Uterus (tissue), 4 donors: ENCODE measurements around the gene SPRYD4. TPM values are rescaled to one million over a fixed set of nuclear protein-coding genes. Genes with fewer than 3 reads are reported as not detected.

Experiments
- DNase-seq, 2 donors: peaks; one replicate each; pipeline ENCODE4 v3.0.0-alpha.2; 2019 to 2020
- H3K27ac ChIP-seq, 2 donors: fragments of 200-600 bp; sonication (generic); 1 replicate in 1 of 2; 2 replicates in 1 of 2; pipeline ENCODE4 v1.5.1; 2016 to 2018
- H3K27me3 ChIP-seq, 2 donors: fragments of 200-600 bp; sonication (generic); one replicate each; pipeline ENCODE4 v1.5.1; 2018 to 2019; ENCODE audit warnings: control low read depth in 1 of 2
- H3K36me3 ChIP-seq, 2 donors: fragments of 200-600 bp; sonication (generic); one replicate each; pipeline ENCODE4 v1.5.1; 2019; ENCODE audit warnings: control low read depth in 1 of 2
- H3K4me1 ChIP-seq, 2 donors: fragments of 200-600 bp; sonication (generic); one replicate each; pipeline ENCODE4 v1.5.1; 2018 to 2019; ENCODE audit warnings: control low read depth in 1 of 2
- H3K4me3 ChIP-seq, 2 donors: fragments of 200-600 bp; sonication (generic); 1 replicate in 1 of 2; 2 replicates in 1 of 2; pipeline ENCODE4 v1.5.1; 2018 to 2019; ENCODE audit warnings: mild to moderate bottlenecking in 1 of 2
- H3K9me3 ChIP-seq, 2 donors: fragments of 200-600 bp; sonication (generic); one replicate each; pipeline ENCODE4 v1.5.1; 2019; ENCODE audit warnings: control low read depth in 1 of 2
- POLR2A ChIP-seq, 2 donors: fragments of 450-650 bp; IDR thresholded peaks; one replicate each; pipeline ENCODE4 v1.6.1; 2016; ENCODE audit warnings: antibody characterized with exemption in 2 of 2, mild to moderate bottlenecking in 1 of 2, moderate library complexity in 1 of 2
- intact Hi-C: fragments of 100-400 bp; cut with DNase I; formaldehyde crosslinking; loops from one replicate; pipeline ENCODE4 v1.15.1; 2023; ENCODE audit warnings: low total_unique reads
- total RNA-seq, 4 donors: library from RNA; depleted of rRNA in 3 of 4; stranded (reverse); fragments of >200 nt in 3 of 4; gene quantifications; one replicate each; pipeline versions ENCODE4 v1.1.0 to v1.2.4, GENCODE V29; 2014 to 2023
- TF ChIP-seq, protein P1 (sequence below), 4 experiments: fragments of 200-600 bp in 2 of 4; fragments of 450-650 bp in 2 of 4; sonication (generic) in 2 of 4; IDR thresholded peaks; one replicate each; pipeline ENCODE4 v1.5.1; 2016 to 2019; ENCODE audit warnings: antibody characterized with exemption in 4 of 4, mild to moderate bottlenecking in 2 of 4, moderate library complexity in 1 of 4
- donor health status: DM: yes; HTN: yes; CAD: no.

SPRYD4 gene
- total RNA-seq, 4 donors from 2014 or later, result 2.4 to 4.4 (median 3.0) TPM

DNA sequence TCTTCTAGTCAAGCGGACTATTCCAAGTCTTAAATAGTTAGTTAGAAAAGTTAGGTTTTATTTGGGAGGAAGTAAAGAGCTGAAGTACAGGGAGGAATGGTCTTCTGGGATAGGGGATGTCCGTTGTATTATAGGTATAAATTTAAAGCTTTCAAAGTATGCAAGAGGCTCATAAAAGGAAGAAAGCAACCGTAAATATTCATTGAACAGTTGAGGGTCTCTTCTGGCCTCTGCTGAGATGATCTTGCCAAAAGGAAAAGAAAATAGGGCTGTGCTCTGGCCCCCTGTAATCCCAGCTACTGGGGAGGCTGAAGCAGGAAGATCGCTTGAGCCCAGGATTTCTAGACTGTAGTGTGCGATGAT, 18.8 kb upstream of the SPRYD4 start:
- TF ChIP-seq POLR2A (IDR thresholded peaks at IDR 0.05), result no peak
- TF ChIP-seq, protein P1, sequence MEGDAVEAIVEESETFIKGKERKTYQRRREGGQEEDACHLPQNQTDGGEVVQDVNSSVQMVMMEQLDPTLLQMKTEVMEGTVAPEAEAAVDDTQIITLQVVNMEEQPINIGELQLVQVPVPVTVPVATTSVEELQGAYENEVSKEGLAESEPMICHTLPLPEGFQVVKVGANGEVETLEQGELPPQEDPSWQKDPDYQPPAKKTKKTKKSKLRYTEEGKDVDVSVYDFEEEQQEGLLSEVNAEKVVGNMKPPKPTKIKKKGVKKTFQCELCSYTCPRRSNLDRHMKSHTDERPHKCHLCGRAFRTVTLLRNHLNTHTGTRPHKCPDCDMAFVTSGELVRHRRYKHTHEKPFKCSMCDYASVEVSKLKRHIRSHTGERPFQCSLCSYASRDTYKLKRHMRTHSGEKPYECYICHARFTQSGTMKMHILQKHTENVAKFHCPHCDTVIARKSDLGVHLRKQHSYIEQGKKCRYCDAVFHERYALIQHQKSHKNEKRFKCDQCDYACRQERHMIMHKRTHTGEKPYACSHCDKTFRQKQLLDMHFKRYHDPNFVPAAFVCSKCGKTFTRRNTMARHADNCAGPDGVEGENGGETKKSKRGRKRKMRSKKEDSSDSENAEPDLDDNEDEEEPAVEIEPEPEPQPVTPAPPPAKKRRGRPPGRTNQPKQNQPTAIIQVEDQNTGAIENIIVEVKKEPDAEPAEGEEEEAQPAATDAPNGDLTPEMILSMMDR (IDR thresholded peaks at IDR 0.05), result no peak
- H3K36me3 ChIP-seq, result no peaks in the 10 kb centered on the region
- H3K27ac ChIP-seq, result peak overlapping the region; percentile 92
- H3K4me1 ChIP-seq, result no peaks in the 10 kb centered on the region
- no peaks in the 10 kb centered on the region for H3K27me3 ChIP-seq
- no peaks in the 10 kb centered on the region for H3K9me3 ChIP-seq
- intact Hi-C loops, result no loop called here
- DNase-seq, result no peak
- H3K4me3 ChIP-seq, result peak overlapping the region; percentile 57 to 76

DNA sequence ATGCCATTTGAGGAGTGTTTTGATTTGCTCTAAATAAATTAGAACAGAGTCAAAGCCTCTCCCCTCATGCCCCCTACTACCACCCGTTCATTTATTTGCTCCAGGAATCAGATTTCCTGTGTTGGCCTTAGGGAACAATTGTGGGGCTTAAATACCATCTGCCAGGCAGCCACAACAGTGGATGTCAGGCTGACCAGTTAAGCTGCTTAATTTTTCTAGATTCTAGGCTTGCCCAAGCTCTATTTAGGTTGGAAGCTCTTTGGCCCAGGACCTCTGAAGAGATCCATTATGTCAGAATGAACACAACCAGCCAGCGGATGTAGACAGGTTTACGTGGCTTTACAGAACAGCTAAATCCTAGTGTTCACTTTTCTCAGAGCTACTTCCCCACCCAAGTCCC, 18.1 kb upstream of the SPRYD4 start:
- H3K9me3 ChIP-seq, result no peaks in the 10 kb centered on the region
- intact Hi-C loops, result no loop called here
- H3K36me3 ChIP-seq, result no peaks in the 10 kb centered on the region
- H3K4me3 ChIP-seq, result no peak overlapping the region
- no peak for DNase-seq
- H3K4me1 ChIP-seq, result no peaks in the 10 kb centered on the region
- no peak for TF ChIP-seq POLR2A (IDR thresholded peaks at IDR 0.05)
- TF ChIP-seq, protein P1 (IDR thresholded peaks at IDR 0.05), result no peak
- H3K27ac ChIP-seq, result no peak overlapping the region
- no peaks in the 10 kb centered on the region for H3K27me3 ChIP-seq

DNA sequence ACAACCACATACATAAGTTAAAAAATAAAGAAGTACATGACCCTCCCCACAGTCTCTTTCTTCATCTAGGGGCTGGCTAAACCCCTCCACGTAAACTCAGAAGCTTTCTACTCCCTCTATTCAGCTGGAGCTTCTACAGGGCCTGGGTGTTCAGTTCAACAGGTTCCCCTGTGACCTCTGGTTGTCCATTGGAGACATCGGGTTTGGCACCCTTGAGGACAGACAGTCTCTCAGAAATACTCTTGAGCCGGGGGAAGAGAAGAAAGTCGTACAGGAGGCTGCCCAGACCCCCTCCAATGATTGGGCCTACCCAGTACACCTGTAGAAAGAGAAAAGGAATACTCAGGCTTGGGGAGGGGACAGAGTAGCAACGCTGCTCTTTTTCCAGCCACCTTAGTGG, 17.2 kb upstream of the SPRYD4 start:
- H3K4me3 ChIP-seq, result no peak overlapping the region
- intact Hi-C loops, result no loop called here
- no peak for DNase-seq
- no peaks in the 10 kb centered on the region for H3K36me3 ChIP-seq
- no peak overlapping the region for H3K27ac ChIP-seq
- TF ChIP-seq, protein P1 (IDR thresholded peaks at IDR 0.05), result no peak
- TF ChIP-seq POLR2A (IDR thresholded peaks at IDR 0.05), result no peak
- H3K27me3 ChIP-seq, result no peaks in the 10 kb centered on the region
- no peaks in the 10 kb centered on the region for H3K9me3 ChIP-seq
- H3K4me1 ChIP-seq, result no peaks in the 10 kb centered on the region

DNA sequence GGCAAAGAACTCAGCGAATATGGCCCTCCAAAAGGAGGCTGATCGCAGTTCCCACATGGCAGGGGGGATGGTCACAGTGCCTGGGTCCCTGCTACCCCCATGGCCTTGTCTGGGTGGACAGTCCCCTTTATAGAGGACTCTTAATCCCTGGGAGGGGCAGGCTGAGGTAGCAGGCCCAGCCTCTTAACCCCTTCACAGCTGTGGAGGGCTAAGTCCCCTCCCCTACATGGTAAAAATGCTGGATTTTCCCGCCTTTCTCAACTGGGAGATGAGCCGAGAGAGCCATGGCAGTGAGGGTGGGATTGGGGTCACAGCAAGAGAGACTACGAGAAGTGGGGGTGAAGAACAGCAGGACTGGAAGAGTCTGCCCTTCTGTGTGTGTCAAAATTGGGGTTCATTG, 13.8 kb upstream of the SPRYD4 start, which contains the start of gene MIP:
Gene MIP, minus strand, starts transcription at position 101 of the 400 bp plus-strand sequence. Its CDS starts 44 bp downstream, at position 57.
- no peaks in the 10 kb centered on the region for H3K27me3 ChIP-seq
- no peaks in the 10 kb centered on the region for H3K4me1 ChIP-seq
- no peaks in the 10 kb centered on the region for H3K36me3 ChIP-seq
- H3K27ac ChIP-seq, result no peak within 1 kb of the TSS
- TF ChIP-seq POLR2A (IDR thresholded peaks at IDR 0.05), result no peak
- TF ChIP-seq, protein P1 (IDR thresholded peaks at IDR 0.05), result no peak
- no peak within 1 kb of the TSS for H3K4me3 ChIP-seq
- intact Hi-C loops, result no loop called here
- DNase-seq, result no peak
- no peaks in the 10 kb centered on the region for H3K9me3 ChIP-seq

DNA sequence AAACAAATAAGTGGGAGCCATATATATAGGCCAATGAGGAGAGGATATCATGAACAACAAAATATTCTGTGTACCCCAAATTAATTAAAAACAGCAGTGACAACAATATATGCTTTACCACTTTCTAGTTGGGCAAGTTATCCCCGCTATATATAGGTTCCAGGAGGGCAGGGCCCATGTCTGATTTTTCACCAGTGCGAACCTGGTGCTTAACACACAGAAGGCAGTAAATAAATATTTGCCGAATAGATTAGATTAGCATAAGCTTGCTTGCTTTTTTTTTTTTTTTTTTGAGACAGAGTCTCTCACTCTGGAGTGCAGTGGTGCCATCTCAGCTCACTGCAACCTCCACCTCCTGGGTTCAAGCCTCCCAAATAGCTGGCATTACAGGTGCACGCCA, 10.6 kb upstream of the SPRYD4 start:
- TF ChIP-seq, protein P1 (IDR thresholded peaks at IDR 0.05), result no peak
- no peak for TF ChIP-seq POLR2A (IDR thresholded peaks at IDR 0.05)
- intact Hi-C loops, result no loop called here

More for the DNA sequence above, 10.6 kb upstream of the SPRYD4 start:
- no peak overlapping the region for H3K4me3 ChIP-seq
- no peaks in the 10 kb centered on the region for H3K9me3 ChIP-seq
- H3K27ac ChIP-seq, result no peak overlapping the region
- no peaks in the 10 kb centered on the region for H3K27me3 ChIP-seq
- H3K4me1 ChIP-seq, result no peaks in the 10 kb centered on the region
- no peaks in the 10 kb centered on the region for H3K36me3 ChIP-seq
- DNase-seq, result no peak
